Activated CD4-positive, CD25-positive, alpha-beta regulatory T cell (primary cell): ENCODE measurements around the gene REXO1.

Experiments
- DNase-seq, 4 experiments: peaks; one replicate each; lab custom pipeline; 2025; lab: John Stamatoyannopoulos, UW

Gene REXO1

GRCh38 chr19:1790054-1790792 lies 58.1 kb downstream of the REXO1 start:
- DNase-seq = no peak

GRCh38 chr19:1789261-1790041 lies 58.8 kb downstream of the REXO1 start:
- DNase-seq = no peak

GRCh38 chr19:1787116-1787515 lies 61.2 kb downstream of the REXO1 start:
- no peak for DNase-seq

- DNase-seq = no peak
Measured at GRCh38 chr19:1786668-1787067, 61.6 kb downstream of the REXO1 start.

- DNase-seq = no peak
Measured at GRCh38 chr19:1785310-1785709, 63.0 kb downstream of the REXO1 start.

GRCh38 chr19:1783874-1784273 lies 64.4 kb downstream of the REXO1 start:
- DNase-seq = no peak

- DNase-seq = no peak
Measured at GRCh38 chr19:1783354-1783753, 64.9 kb downstream of the REXO1 start.

GRCh38 chr19:1782521-1782920 lies 65.8 kb downstream of the REXO1 start:
- DNase-seq = no peak

GRCh38 chr19:1780272-1780958 lies 67.9 kb downstream of the REXO1 start:
- no peak for DNase-seq

- no peak for DNase-seq
Measured at GRCh38 chr19:1779574-1779973, 68.7 kb downstream of the REXO1 start.

- no peak for DNase-seq
Measured at GRCh38 chr19:1777149-1777548, 71.1 kb downstream of the REXO1 start.

- no peak for DNase-seq
Measured at GRCh38 chr19:1776606-1777147, 71.6 kb downstream of the REXO1 start.

- no peak for DNase-seq
Measured at GRCh38 chr19:1775951-1776605, 72.2 kb downstream of the REXO1 start.

GRCh38 chr19:1774989-1775772 lies 73.1 kb downstream of the REXO1 start:
- DNase-seq = no peak

GRCh38 chr19:1773184-1773583 lies 75.1 kb downstream of the REXO1 start:
- no peak for DNase-seq

GRCh38 chr19:1770866-1771576 lies 77.3 kb downstream of the REXO1 start:
- no peak for DNase-seq

- DNase-seq = no peak
Measured at GRCh38 chr19:1769645-1769985, 78.7 kb downstream of the REXO1 start.

- DNase-seq = no peak
Measured at GRCh38 chr19:1768918-1769644, 79.2 kb downstream of the REXO1 start.

- DNase-seq = no peak
Measured at GRCh38 chr19:1768248-1768647, 80.0 kb downstream of the REXO1 start.

GRCh38 chr19:1767464-1767933 lies 80.8 kb downstream of the REXO1 start:
- peak in 3 of 4 experiments; percentile 21 to 52 (median 51) for DNase-seq
